ENCODE data around the gene NKX2-8.

- no peak for TF ChIP-seq POLR2A (IDR thresholded peaks at IDR 0.05; ENCODE audit: low read length)
- no peak for TF ChIP-seq GATA1 (IDR thresholded peaks at IDR 0.05; ENCODE audit: low read depth, low read length)
Measured at GRCh38 chr14:36585100-36585499, 2.7 kb upstream of the NKX2-8 start.
